Measurements from ENCODE around the gene WWP2.
"Not testable (repeated sequence)": the region's sequence is repeated elsewhere in the genome, so short reads cannot be mapped to it uniquely, and the experiment has no call there.

DNA sequence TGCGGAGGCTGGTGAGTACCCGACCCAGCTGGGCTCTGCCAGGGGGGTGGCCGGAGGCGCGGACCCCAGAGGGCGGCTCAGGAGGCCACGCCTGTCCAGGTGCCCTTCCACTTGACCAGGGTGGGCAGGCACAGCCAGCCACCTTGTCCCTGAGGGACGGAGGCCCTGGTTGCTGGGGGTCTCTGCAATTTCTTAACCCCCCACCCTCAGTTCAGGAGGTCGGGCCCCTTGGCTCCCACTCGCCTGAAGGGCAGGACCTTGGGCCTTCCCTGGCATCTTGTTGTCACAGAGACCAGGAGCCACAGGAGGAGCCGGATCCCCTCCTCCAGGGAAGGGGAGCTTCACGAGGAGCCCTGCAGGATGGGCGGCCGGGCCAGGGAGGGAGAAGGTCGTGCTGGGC is 190.0 kb downstream of the WWP2 start:
- TF ChIP-seq, protein P1, sequence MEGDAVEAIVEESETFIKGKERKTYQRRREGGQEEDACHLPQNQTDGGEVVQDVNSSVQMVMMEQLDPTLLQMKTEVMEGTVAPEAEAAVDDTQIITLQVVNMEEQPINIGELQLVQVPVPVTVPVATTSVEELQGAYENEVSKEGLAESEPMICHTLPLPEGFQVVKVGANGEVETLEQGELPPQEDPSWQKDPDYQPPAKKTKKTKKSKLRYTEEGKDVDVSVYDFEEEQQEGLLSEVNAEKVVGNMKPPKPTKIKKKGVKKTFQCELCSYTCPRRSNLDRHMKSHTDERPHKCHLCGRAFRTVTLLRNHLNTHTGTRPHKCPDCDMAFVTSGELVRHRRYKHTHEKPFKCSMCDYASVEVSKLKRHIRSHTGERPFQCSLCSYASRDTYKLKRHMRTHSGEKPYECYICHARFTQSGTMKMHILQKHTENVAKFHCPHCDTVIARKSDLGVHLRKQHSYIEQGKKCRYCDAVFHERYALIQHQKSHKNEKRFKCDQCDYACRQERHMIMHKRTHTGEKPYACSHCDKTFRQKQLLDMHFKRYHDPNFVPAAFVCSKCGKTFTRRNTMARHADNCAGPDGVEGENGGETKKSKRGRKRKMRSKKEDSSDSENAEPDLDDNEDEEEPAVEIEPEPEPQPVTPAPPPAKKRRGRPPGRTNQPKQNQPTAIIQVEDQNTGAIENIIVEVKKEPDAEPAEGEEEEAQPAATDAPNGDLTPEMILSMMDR (conservative IDR thresholded peaks at IDR 0.05): not testable (repeated sequence)
- not testable (repeated sequence) for TF ChIP-seq EZH2 (IDR thresholded peaks at IDR 0.05; ENCODE audit: low read depth)
